GM18507 (cell line): ENCODE measurements around the gene PTPRU.
"Not testable (repeated sequence)": the region's sequence is repeated elsewhere in the genome, so short reads cannot be mapped to it uniquely, and the experiment has no call there.

Source experiments
- DNase-seq: peaks from one replicate; pipeline ENCODE4 v3.0.0; 2011; ENCODE audit warnings: low read depth; ENCODE audit not compliant: insufficient read length; ENCODE audit errors: extremely low spot score
- FAIRE-seq: peaks from 2 replicates; lab custom pipeline; 2011; peaks lifted over from hg19 to GRCh38; lab: Jason Lieb, UNC

Gene PTPRU

DNA sequence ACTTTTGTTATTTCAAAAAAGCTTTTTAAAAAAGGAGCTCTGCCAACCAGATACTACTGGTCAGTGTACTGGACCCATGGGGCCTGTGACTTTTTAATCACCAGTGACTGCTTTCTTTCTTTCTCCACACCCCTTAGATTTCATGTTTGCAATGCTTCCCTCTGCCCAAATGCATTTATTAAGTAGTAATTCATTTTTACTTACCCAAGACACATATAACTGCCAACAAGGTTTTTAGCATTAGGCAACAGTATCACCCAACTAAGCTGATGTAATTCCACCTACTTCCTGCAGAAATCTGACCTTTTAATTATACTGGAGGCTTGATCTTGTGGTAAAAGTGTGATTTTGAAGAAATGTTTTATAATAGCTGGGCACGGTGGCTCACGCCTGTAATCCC, 18.1 kb upstream of the PTPRU start:
- no peak for FAIRE-seq

DNA sequence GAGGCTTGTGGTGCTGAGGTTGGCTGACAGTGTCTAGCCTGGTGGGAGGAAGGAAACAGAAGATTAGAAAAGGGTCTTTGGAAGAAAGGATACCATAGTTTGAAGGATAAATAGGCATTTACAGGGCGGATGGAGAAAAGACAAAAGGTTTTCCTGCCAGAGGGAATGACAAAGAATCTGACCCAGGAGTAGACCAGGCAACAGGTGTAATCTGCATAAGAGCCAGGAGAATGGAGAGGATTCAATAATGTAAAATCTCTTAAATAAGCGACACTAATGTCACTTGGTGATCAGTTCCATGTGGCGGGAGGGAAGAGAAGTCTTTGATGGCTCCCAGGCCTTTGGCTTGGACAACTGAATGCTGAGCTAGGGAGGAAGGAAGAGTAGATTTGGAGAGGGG, 15.0 kb upstream of the PTPRU start:
- no peak for FAIRE-seq
- no peak for DNase-seq

More for the DNA sequence above, 18.1 kb upstream of the PTPRU start:
- no peak for DNase-seq

DNA sequence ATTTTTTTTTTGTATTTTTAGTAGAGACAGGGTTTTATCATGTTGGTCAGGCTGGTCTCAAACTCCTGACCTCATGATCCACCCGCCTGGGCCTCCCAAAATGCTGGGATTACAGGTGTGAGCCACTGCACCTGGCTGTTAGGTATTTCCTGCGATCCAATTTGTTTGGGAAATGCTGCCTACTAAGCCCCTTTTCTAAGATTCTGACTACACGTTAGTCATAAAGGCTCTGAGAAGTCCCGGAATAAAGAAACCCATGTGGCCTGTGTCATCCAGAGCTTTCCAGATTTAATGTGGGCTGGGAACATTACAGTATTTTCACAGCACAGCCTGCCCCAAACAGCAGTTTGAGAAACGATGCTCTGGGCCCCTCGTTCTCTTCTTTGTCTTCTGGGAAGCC, 14.1 kb upstream of the PTPRU start:
- not testable (repeated sequence) for FAIRE-seq, DNase-seq

DNA sequence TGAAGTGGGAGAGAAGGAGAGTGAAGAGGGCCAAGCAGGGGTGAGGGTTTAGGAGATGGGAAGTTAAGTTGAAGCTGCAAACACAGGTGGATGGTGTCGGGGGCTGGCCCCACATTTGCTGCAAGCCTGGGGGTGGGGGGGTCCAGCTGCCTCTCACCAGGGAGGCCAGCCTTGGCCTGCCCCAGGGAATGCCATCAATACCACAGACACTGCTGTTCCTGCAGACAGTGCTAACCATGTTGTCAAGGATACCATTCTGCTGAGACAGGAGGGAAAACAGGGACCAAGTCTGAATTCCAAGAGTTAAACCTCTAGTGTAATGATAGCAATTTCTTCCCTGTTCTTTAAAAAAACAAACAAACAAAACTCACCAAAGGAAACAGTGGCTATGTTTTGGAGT, 13.6 kb upstream of the PTPRU start:
- FAIRE-seq (no peak), DNase-seq (no peak)

DNA sequence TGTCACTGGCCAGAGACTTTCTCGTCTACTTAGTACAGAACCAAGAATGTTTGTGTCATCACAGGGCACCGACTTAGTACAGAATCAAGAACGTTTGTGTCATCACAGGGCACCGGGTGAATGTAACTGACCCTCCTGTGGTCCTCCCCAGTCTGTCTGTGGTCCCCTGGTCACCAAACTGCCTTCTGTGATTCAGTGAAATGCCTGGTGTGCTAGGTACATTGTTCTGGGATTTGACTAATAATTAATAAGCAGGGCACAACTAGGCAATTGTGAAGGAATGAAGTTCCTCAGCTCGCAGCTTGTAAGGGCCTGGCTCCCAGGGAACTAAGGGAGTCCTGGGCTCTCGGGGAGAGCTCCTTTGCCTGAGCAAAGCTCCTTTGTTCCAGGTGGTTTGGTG, 12.8 kb upstream of the PTPRU start:
- DNase-seq (no peak), FAIRE-seq (no peak)

DNA sequence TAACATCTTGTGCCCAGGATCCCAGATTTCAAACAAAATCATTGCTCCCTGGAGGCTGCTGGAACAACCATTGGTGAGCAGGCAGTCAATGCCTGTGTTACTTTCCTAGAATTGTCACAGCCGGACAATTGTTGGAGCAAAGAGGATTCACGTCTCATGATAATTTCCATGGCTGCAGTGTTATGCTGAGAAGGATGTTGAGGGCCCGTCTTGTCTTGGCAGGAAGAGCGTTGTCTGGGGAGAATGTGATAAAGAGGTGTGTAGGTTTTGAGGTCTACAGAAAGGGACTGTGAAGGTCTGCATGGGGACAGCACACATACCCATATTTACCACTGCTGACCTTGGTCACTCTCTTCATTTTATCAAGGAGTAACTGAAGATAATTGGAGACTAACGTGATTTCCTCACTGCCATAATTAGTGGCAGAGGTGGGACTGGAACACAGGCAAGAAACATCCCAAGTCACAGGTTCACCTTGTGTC, 11.9 kb upstream of the PTPRU start:
- DNase-seq (no peak), FAIRE-seq (no peak)

DNA sequence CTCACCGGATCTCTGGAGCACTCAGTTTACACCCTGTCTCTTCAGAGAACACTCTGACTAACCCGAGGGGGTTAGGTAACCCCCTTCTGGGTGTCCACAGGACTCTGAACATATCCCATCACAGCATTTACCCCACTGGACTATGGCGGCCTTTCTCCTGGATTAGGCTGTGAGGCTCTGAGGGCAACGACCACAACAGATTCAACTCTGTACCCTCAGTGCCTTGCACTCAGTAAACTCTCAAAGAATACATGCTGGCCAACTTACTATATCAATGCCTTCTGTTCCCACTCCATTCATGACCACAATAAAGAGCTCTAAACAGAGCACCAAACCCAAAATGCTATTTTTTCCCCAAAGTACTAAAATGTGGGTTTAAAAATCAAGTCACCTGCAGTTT, 11.0 kb upstream of the PTPRU start:
- DNase-seq: no peak
- no peak for FAIRE-seq

DNA sequence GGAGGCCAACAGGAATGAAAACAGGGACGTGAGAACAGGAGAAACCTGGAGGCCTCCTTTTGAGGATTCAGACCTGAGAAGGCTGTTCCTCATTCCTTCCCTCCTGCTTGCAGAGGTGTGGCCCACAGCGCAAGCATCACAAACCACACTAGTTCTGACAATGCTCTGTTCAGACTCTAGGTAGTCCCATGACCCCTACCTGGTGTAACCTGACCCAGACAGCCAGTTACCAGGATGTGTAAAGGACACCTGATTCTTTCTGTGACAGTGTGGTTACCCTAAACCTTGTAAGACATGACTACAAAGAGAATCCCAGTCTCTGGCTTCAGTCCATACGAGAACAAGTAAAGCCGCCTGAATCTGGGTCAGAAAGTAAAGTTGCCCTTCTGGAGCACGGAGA, 8.8 kb upstream of the PTPRU start:
- DNase-seq (no peak), FAIRE-seq (no peak)

DNA sequence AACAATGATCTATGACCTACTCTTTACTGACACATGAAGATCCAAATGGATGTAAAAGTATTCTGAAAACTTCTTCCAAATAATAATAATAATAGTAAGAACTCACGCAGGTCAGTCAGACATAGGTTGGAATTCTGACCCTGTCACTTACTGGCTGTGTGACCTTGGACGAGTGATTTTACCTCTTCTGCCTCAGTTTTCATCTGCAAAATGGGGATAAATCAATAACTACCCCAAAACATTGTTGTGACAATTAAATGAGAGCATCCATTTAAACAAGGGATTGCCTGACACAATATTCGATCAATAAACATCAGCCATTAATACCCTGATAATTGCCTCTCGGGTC, 6.1 kb upstream of the PTPRU start:
- FAIRE-seq: no peak
- DNase-seq: no peak

DNA sequence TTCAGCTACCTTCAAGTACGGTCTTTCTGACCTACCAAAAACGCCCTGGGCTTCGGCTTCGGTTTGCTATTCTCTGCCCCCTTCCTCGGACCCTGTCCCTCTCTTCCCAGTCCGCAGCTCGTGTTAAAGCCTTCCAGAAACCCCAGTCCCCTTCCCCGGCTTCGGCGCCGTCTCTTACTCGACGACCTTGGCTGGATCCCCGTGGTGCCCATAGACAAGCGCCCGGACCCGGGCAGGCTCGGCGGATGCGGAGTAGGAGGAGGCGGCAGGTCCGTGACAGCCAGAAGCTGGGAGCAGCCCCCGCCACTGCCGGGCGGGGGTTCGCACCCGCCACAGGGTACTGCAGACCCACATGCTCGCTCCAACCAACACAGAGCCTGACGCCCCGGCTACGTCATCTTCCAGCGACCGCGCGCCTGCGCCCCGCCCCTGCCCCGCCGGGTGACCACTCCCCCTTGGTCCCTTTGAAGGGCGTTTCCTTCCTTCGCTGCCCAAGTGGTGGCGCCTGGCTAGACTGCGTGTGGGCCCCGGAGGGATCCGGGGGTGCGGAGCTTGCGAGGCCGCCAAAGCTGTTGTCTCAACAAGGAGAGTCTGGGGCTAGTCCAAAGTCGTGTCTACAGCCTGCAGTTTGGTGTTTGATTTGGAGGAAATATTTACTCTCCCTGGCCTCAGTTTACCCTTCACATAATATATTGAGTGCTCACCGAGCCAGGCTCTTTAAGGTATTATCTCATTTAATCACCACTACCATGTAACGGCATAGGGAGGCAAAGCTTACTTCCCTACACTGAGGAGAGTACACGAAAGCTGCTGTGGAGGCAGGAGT, 5.6 kb upstream of the PTPRU start, which contains the start of gene MECR:
Gene MECR, minus strand, starts transcription at position 382 of the 826 bp plus-strand sequence. Its CDS starts 28 bp downstream, at position 354.
- DNase-seq (peak; percentile 94), FAIRE-seq (peak; percentile 97)

DNA sequence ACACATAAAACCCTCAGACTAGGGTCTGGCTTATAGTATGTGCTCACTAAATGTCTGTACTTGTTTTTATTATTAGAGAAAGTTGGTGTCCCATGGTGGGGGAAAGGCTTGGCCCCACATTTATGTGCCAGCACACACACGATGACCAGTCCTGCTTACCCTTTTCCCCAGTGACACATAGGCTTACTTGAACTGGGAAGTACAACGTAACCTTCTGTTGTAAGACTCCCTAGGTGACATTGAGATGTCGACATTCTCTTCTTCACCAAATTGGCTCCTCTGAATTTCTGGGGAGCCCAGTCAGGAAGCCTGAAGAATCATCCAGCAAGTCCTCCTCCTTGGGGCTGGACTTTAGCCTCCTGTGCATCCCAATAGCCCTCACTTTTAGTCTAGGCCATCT, 3.9 kb upstream of the PTPRU start:
- FAIRE-seq (no peak), DNase-seq (no peak)

DNA sequence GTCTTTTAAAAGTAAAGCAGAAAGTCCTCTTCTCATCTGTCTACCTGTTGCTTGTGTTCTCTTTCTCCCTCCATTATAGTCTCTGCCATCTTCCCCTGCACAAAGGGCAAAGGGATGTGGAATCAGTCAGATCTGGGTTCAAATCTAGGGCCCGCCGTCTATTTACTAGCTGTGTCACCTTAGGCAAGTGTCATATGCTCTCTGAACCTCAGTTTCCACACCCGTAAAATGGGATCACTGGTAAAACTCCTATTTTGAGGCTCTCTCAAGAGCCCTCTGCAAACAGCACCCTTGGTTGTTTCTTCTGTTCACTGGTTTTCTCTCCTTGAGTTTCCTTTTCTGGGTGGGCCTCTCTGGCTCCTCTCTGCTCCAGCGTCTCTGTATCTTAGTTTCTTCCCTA, 2.6 kb upstream of the PTPRU start:
- FAIRE-seq (no peak), DNase-seq (no peak)

DNA sequence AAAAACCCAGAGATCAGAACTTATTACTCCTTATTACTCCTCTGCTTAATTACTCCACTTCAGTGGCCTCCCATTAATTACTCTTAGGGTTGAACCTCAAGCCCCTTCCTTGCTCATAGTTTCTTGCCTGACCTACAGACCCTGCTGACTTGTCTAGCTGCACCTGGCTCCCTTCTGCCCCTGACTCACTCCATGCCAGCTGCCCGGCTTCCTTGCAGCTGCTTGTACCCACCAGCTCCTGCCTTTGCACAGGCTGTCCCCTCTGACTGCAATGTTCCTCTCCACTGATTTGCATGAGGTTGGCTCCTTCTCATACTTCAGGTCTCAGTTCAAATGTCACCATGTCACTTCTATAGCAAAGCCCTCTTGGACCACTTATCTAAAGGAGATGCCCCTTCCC, 1.9 kb upstream of the PTPRU start:
- DNase-seq (no peak), FAIRE-seq (no peak)

DNA sequence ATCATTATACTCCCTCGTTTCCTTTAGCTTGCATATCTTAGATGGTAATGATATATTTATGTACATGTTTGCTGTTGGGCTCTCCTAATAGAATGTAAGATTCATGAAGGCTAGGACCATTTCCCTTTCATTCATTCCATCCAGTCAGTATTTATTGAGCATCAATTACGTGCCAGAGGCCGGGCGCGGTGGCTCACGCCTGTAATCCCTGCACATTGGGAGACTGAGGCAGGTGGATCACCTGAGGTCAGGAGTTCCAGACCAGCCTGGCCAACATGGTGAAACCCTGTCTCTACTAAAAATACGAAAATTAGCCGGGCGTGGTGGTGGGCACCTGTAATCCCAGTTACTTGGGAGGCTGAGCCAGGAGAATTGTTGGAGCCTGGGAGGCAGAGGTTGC, 1.4 kb upstream of the PTPRU start:
- not testable (repeated sequence) for FAIRE-seq, DNase-seq

DNA sequence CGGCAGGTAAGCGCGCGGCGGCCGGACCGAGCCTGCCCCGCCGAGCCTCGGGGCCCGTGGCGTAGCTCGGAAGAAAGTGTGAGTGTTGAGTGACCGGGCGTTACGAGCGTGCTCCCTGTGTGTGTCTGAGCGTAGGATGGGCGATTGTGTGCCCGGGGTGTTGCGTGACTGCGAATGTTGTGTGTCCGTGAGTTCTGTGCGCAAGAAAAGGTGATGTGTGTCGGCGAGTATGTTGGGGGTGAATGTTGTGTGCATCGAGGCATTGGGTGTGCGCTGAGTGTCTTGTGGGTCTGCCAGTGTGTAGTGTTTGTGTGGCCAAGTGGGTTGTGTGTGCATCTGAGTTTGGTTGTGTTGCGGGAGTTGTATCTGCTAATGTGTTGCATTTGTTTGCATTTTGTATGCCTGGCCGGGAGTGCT, 398 bp downstream of the PTPRU start:
- FAIRE-seq (no peak), DNase-seq (no peak)

DNA sequence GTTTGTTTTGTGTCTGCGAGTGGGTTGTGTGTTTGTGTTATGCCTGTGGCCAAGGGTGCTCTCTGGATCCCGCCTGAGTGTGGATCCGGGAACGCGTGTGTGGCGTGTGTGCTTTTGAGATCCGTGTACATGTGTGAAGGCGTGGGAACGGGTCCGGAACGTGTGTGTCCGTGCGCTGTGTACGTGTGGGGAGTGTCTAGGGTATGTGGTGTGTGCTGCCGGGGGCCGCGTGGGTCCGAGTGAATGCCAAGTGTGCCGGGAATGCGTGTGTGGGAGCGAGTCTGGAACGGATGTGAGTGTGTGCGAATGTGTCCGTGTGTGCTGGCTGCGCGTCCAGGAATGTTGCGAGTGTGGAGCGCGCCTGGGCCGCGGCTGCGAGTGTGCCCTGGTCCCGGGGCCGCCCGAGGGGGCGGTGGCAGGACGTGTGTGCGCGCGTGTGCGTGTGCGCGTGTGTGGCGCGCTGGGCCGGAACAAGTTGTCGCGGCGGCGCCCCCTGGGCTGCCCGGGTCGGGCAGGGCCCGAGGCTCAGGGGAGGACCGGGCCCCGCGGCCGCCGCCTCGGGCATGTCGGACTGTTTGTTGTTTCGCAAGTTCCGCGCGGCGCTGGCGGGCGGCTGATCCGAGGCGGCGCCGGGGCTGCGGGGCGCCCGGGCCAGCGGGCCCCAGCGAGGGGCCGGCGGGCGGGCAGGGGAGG, 953 bp downstream of the PTPRU start:
- DNase-seq: no peak

DNA sequence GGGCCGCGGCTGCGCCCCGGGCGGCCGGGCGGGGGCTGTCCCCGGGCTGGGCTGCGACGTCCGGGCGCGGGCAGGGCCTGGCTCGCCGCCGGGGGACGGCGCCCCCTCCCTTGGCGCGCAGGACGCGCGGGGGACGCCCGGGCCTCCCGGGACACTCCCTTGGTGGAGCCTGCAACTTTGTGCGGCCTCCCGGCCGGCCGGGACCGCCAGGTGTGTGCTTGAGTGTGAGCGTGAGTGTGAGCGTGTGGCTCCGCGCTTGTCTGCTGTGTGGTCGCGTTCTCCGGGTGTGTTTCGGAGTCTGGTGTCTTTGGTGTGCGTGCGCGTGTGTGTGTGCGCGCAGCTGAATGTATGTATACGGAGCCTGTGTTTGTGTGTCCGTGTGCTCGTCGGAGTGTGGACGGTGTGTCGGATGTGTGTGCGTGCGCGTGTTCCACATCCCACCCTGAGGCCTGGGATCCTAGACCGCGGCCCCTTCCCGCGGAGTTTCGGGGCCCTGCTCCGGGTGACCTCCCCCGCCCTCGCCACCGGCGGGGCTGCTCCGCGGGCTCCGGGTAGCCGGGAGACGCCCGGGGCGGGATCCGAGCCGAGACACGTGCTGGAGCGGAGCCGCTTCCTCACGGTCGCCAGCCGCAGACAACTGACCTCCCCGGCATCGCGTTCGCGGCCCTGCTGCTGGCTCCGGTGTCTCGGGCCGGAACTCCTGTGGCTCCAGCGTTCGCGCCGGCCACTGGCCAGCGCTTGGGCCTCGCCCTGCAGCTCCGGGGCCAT, 1.7 kb downstream of the PTPRU start:
- DNase-seq (no peak), FAIRE-seq (no peak)

More for the DNA sequence above, 953 bp downstream of the PTPRU start:
- FAIRE-seq: no peak

DNA sequence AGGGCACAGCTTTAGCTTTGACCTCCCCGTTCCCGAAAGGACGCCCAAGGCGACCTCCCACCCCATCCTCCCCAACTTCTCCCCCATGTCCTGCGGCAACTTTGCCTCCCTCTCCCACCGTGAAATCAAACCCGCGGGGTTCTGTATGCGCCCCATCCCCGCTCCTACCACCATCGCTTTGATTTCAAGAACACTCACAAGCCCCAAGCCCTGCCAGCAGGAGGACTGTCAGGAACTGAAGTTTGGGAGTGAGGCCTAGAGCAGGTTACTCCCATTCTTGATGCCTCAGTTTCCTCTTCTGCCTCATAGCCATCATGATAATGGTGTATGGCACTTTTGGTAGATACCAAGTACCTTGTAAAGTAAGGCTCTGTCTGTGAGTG, 2.3 kb downstream of the PTPRU start:
- DNase-seq (no peak), FAIRE-seq (no peak)

DNA sequence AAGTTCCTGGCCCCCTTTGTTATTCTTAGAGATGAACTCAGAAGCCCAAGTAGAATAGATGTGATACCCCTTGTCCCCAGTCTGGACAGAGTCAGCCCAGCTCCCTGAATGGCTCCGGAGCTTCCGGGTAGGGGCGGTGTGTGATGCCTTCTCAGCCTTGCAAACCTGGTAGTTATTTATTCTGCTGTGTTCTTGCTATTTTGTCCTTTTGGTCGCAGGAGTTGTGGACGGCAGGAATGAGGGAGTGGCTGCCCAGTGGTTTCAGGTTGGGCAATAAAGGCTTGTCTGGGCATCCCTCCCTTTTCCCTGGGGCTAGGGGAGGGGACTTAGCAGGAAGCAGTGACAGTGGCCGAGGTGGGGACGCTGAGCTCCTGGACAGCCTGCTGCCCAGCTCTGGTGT, 2.8 kb downstream of the PTPRU start:
- FAIRE-seq (no peak), DNase-seq (no peak)

DNA sequence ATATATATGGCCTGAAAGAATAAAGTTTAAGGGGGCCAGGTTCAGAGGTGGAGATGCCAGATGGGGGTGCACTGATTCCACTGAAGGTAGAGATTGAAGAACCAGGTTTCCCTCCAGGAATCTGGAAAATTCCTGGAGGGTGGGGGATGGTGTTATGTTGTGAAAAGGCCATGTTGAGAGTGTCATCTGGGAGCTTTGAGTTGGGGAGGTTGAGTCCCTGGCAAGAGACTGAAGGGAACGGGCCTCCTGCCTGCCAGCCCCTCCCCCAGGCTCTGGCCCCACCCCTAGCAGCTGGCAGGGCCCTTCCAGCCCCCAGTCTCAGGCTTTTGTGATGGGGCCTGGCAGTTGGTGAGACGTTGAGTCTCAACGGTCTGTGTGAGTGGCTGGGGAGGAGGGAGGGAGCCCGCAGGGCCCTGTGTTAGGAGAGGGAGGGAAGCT, 4.1 kb downstream of the PTPRU start:
- no peak for FAIRE-seq
- DNase-seq: no peak
